Activated T-cell treated with anti-CD3 and anti-CD28 coated beads for 1 hour (primary cell): ENCODE results near the gene GLT6D1.
A peak's percentile ranks its signal among the peaks of the same experiment; 100 is the strongest.

Experiments
- DNase-seq: peaks from one replicate; pipeline ENCODE4 v3.0.0-alpha.2; 2020; ENCODE audit warnings: low read depth

The GLT6D1 gene

GRCh38 chr9:135608294-135608998 is 30.9 kb downstream of the GLT6D1 start:
- no peak for DNase-seq

DNA sequence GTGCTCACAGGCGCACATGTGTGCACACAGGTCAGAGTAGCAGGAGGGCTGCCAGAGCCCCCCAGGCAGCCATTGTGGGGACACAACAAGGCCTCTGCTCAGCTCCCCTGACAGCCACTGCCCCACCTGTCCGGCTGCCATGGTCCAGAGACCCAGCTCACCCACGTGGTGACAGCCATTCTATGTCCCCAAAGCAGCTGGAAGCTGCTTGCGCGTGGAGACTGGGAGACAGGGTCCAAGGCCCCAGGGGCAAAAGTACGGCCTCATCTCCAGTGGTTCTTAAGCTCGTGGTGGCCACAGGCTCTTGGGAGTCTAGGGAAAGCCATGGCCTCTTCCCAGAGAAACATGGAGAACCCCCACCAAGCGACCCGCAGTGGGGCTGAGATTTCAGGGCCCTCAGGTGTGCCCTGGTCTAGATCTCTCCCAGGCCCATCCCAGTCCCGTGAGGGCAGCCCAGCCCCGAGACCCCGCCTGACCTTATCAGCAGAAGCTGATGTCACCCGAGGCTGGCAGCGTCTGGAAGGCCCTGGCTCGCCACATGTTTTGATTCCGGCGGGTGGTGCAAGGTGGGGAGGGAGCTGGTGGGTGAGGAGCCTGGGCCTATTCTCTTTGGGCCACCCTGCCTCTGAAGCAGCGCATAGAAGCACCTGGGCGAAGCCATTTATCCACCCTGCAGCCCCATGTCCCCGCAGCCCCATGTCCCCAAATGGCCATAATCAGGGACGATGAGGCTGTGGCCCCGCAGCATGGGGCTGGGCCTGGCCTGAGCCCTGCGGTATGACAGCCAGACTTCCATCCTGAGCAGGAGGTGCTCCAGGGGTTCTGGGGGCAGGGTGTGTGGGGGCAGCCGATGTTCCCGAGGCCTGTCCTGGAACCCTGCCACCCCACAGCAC is 31.7 kb downstream of the GLT6D1 start:
- no peak for DNase-seq

DNA sequence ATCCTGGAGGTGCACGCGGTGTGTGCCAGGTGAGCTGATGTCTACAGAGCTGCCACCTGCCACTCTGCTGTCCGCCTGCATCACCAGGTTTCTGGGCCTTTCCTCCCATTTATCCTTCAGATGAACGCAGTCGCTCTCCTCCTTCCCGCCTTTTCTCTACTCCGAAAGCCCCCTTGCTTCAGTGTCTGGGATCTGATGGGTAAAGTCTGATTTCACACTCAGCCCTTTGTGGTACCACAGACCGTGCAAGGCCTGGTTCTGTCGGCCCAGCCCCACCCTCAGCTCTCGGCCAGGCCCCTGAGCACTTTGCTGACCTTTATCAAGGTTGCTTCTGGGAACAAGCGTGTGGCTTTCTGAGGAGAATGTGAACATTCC is 32.5 kb downstream of the GLT6D1 start:
- no peak for DNase-seq

DNA sequence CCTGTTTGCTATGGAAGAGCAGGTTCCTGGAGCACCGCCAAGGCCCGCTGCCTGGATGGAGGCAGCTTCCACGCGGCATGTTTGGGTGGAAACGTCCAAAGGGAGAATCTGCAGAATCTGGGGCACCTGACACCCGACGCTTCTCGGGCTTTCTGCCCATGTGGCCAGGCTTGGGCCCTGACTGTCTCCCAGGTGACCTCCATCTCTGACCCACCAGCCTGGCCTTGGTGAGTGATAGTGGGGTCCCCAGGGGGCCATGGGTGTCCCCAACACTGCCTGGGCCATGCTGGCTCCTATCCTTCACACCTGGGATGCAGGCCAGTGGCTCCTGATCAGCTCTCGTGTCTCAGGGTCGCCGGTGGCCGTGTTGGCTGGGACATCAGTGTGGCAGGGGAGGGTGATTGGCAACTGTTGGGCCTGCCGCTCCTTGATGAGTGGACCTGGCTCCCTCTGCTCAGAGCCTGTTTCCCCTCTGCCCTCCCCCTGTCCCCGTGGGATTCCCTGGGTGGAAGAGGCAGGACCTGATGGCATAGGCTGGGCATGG is 34.0 kb downstream of the GLT6D1 start:
- DNase-seq: no peak

DNA sequence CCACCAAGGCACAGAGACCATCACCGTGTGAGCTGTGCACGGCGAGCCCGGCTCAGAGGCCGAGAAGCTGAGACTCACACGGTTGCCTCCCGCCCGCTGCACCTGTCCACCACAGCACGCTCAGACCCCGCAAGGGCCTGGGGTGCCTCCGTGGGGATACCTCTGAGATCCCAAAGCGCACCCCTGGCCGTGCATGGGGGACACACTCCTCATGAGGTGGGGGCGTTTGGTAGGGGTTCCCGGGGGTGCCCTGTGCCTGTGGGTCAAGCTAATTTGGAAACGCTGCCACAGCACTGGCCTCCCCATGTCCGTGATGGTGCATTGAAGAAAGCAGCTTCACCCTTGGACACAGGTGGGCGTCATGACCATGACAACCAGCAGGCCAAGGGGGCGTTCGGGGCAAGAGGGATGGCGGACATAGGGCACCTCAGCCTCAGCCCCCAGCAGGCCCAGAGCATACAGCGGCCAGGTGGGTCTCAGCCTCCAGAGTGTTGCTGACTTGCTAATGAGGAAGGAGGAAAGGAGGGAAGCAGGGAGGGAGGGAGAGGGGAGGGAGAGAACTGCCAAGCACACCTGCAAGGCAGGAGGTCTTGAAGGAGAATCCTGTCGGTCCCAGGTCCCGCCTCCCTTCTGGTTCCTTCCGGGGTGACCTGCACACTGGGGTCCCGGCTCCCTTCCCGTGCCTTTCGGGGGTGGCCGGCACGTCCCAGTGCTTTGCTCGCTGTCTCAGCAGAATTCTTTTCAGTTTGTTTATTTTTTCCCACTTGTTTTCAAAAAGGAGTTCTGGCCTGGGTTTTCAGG is 34.7 kb downstream of the GLT6D1 start:
- DNase-seq: no peak

GRCh38 chr9:135602789-135603481 is 36.4 kb downstream of the GLT6D1 start:
- peak; percentile 49 for DNase-seq

DNA sequence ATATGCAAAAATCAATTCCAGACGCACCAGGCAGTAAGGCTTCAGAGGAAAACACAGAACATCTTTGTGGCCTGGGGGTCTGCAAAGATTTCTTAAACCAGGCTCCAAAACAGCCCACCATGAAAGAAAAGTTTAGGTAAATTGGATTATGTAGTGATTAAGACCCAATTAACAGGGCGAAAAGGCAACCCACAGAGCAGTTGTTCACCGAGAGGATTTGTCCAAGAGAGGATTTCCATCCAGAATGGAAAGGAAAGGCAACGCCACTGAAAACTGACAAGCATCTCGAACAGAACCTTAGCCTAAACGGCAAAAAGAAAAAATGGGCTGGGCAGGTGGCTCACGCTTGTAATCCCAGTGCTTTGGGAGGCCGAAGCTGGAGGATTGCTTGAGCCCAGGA is 37.4 kb downstream of the GLT6D1 start:
- DNase-seq: no peak

- no peak for DNase-seq
These were observed 39.0 kb downstream of the GLT6D1 start for GRCh38 chr9:135600296-135600817.

DNA sequence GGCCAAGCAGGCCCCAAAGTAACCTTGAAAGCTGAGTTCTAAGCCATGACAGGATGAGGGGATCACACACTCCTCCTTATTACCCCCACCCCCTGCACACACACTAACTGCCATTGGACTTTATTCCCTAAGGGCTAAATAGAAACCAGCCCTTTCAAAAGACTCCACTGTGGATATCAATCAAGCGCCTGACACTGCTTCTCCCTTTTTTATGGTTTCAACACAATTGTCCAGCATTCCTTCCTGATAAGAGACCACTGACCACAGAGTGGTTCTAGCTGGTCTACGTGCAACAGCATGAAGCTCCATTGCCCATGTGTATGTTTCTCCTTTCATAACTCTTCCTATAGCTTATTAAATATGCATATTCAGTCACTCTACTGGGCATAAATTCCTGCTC is 43.1 kb downstream of the GLT6D1 start:
- DNase-seq: no peak

- DNase-seq: no peak
These were observed 46.7 kb downstream of the GLT6D1 start for GRCh38 chr9:135592625-135593024.

- DNase-seq: no peak
These were observed 47.1 kb downstream of the GLT6D1 start for GRCh38 chr9:135592331-135592590.

DNA sequence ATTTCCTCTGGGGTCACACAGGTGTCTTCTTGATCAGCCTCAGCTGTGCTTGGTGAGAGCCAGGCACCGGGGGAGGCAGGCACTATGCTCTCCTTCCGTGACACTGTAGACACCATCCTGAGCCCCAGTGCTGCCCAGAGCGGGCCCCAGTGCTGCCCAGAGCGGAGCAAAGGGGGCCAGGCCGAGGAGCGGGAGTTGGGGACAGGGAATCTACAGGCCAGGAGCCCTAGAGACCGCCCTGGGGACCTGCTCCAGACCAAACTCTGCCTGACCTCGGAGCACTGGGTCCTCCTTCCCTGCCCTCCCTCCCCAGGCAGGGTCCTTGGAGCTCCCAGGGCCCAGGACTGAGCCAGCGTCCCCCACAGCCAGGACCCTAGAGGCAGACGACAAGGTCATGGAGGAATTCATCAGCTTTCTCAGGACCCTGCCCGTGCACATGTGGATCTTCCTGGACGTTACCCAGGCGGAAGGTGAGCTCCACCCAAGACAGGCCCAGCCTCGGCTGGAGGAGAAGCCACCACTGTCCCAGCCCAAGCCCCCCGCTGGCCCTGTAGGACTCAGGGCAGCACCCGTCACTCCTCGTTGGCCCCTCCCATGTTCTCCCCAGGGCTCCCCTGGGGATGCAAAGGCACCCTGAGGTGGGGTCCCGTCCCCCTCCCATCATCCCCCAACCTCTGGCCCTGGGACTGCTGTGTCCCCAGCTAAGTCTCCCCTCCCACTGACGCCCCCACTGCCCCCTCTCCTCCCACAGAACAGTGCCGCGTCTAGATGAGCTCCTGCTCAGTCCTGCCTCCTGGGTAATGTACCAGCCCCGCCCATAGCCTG is 47.6 kb downstream of the GLT6D1 start:
- no peak for DNase-seq

- no peak for DNase-seq
These were observed 48.8 kb downstream of the GLT6D1 start for GRCh38 chr9:135590486-135591079.

GRCh38 chr9:135589596-135590485 is 49.5 kb downstream of the GLT6D1 start:
- no peak for DNase-seq

DNA sequence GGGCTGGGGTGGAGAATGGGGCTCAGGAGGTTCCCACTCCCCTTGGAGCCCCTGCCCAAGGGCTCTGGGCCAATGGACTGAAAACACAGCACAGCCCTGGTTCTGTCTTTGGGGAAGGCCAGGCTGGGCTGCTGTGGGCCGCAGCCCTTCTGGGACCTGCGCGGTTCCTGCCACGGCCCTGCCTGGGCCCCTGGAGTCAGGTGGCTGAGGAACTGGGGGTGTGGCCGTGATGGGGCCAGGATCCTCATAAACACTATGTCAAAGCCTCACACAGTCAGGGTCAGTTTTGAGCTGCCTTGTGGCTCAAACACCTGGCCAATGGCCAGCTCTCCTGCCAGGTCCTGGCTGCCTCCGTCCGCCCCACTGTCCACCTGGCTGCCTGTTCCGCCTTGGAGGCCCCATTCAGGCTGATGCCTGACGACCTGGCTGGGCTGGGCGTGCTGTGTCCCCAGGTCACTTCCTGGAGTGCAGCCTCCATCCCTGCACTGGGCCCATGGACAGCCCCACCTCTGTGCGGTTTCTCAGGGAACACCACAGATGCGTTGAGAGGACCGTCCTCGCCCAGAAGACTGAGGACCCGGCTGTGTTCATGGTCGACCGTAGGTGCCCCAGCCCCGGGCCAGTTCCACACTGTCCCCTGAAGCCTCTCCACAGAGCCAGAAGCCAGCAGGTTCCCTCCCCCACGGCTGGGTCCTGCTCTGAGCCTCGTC is 50.3 kb downstream of the GLT6D1 start:
- DNase-seq: no peak

DNA sequence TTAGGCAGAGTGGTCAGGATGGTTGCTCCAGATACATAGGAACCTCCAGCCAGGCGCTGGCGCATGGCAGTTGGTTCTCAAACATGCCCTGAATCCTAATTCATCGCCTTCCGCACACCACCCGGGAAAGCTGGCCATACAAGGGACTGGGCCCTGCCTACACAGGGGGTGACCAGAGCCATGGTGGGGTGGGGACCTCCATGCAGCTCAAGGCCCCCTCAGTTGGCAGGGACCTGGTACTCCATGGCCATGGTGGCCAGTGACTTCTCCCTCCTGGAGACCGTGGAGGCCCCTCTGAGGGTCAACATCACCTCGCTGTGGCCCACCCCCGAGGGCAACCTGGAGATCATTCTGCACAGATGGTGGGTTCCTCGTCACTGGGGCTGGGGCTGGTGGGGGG is 51.0 kb downstream of the GLT6D1 start:
- DNase-seq: no peak

DNA sequence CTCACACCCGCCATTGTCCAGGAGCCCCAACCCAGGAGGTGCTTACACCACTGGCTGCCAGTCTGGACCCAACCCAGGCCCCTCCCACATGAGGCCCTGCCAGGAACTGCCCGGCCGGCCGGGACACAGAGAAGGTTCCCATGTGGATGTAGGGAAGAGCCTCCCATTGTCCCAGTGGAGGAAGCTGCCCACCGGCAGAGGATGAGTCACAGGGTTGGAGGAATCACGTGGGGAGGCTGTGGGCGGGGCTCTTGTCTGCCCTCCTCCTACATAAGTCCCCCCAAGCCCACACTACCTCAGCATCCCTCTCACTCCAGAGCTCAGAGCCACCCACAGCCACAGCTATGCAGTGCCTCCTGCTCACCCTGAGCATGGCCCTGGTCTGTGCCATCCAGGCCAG is 51.7 kb downstream of the GLT6D1 start:
- DNase-seq: no peak

DNA sequence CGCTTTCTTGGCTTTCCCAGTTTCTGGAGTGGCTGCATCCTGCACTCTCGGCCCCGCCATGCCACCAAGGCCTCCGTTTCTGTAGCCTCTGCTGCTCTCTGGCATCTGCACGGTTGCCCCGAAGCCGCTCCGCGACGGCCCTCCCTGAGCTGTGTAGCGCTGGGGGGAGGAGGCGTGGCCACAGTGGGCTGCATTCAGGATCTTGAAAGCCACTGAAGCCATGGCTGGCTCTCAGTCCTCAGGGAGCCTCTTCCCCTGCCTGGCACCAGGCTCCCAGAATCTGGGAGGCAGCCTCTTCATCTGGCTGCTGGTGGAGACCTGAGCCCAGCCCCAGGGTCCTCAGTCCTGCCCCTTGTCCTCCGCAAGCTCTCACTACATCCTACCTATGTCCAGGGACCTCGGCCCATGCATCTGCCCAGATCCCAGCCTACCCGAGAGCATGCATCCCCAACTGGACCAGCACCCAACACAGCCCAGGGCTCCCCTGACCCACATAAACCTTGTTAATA is 52.7 kb downstream of the GLT6D1 start:
- no peak for DNase-seq

DNA sequence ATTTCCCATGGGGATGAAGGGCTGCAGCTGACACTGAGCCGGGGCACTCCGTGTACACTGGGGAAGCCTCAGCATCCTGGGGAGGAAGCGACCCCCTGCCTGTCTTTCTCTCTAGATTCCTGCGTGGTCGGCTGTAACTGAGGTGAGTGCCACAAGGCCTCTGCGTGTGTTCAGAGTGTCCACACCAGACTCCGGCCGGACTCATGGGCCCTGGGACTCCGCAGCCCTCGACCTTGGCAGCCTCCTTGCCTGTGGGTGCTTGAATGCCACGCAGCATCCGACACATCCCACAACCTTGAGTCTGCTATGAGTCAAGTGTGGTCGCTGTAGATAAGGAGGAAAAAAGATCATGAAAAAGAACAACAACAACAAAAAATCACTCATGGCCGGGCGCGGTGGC is 54.4 kb downstream of the GLT6D1 start:
- no peak for DNase-seq
